ENCODE data around the gene TTC7B.

DNA sequence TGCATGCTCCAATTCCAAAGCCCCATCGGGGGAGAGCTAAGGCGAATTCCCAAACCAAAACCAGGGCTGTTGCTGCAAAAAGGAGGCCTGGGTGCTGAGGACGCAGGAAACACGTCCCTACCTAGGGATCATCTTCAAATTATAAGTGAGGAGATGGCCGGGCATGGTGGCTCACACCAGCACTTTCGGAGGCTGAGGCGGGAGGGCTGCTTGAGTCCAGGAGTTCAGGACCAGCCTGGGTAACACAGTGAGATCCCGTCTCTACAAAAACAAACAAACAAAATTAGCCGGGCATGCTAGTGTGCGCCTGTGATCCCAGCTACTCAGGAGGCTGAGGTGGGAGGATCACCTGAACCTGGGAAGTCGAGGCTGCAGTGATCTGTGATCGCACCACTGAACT is 276.2 kb downstream of the TTC7B start:
- TF ChIP-seq, protein P1, sequence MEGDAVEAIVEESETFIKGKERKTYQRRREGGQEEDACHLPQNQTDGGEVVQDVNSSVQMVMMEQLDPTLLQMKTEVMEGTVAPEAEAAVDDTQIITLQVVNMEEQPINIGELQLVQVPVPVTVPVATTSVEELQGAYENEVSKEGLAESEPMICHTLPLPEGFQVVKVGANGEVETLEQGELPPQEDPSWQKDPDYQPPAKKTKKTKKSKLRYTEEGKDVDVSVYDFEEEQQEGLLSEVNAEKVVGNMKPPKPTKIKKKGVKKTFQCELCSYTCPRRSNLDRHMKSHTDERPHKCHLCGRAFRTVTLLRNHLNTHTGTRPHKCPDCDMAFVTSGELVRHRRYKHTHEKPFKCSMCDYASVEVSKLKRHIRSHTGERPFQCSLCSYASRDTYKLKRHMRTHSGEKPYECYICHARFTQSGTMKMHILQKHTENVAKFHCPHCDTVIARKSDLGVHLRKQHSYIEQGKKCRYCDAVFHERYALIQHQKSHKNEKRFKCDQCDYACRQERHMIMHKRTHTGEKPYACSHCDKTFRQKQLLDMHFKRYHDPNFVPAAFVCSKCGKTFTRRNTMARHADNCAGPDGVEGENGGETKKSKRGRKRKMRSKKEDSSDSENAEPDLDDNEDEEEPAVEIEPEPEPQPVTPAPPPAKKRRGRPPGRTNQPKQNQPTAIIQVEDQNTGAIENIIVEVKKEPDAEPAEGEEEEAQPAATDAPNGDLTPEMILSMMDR (IDR thresholded peaks at IDR 0.05; ENCODE audit: low read depth, low read length) = no peak
- TF ChIP-seq POLR2A (IDR thresholded peaks at IDR 0.05; ENCODE audit: extremely low read depth, insufficient read length) = no peak

Measured in NB4 (cell line).